Rectal smooth muscle tissue (tissue), 1 donor: ENCODE measurements around the gene PRTFDC1.

Experiments used
- H3K27ac ChIP-seq: one replicate; pipeline ENCODE4 v1.7.0; 2013; ENCODE audit warnings: low read depth, low read length, inconsistent platforms
- H3K27me3 ChIP-seq: one replicate; pipeline ENCODE4 v1.7.0; 2013; ENCODE audit warnings: low read length; ENCODE audit not compliant: control insufficient read depth, insufficient read depth
- H3K36me3 ChIP-seq: one replicate; pipeline ENCODE4 v1.7.0; 2013; ENCODE audit warnings: low read length; ENCODE audit not compliant: control insufficient read depth, insufficient read depth
- H3K4me1 ChIP-seq: one replicate; pipeline ENCODE4 v1.7.0; 2013; ENCODE audit warnings: low read length; ENCODE audit not compliant: control insufficient read depth, insufficient read depth
- H3K4me3 ChIP-seq: one replicate; pipeline ENCODE4 v1.7.0; 2013; ENCODE audit warnings: low read length
- H3K9ac ChIP-seq: one replicate; pipeline ENCODE4 v1.7.0; 2013; ENCODE audit warnings: low read length

Gene PRTFDC1, protein sequence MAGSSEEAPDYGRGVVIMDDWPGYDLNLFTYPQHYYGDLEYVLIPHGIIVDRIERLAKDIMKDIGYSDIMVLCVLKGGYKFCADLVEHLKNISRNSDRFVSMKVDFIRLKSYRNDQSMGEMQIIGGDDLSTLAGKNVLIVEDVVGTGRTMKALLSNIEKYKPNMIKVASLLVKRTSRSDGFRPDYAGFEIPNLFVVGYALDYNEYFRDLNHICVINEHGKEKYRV

DNA sequence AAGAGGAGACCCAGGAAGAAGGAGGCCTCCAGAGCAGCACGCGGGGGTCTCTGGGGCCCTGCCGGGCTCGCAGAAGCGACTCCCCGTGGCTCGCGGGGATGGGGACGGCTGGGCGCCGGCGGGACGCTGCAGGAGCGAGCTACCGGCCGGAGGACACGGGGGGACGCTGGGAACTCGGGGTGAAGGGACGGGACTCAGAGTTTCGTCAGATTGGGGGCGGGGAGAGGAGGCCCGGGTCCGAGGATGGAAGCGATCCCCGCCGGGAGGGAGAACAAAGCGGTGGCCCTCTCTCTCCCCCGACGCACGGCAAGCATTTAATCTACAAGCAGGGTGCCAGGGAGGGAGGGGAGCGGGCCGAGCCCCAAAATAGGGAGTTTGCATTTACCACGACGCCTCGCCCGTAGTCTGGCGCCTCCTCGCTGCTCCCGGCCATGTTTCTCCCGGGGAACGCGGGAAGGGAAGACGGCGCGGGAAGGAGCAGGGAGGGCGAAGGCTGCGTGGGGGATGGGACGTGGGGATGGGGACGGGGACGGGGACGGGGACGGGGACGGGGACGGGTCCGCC is at the start of gene PRTFDC1:
TSS of gene PRTFDC1 (minus strand) at position 464 of the 564 bp plus-strand sequence. CDS start at position 433, 31 bp downstream.
- H3K9ac ChIP-seq = peak within 1 kb of the TSS; percentile 32
- H3K27me3 ChIP-seq = no peaks in the 10 kb centered on the region
- H3K4me1 ChIP-seq = peaks cover 6% of the 10 kb centered on the region
- H3K27ac ChIP-seq = peak within 1 kb of the TSS; percentile 78
- H3K4me3 ChIP-seq = peak within 1 kb of the TSS; percentile 77
- H3K36me3 ChIP-seq = no peaks in the 10 kb centered on the region

DNA sequence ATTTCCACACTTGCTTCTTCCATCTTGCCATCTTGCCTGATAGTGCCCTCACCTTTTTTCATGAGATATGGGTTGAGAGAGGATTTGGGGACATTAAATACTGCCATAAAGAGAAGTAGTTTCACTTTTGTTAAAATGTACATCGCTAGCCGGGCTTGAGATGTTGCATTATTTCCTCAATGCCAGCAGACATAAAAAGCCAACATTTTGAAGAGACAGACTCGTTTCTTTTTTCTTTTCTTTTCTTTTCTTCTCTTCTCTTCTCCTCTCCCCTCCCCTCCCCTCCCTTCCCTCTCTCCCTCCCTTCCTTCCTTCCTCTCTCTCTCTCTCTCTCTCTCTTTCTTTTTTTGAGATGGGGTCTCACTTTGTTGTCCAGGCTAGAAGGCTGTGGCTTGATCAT is 45.6 kb upstream of the PRTFDC1 start:
- Histone ChIP-seq H3K27ac (no peak overlapping the region), H3K4me3 (no peak overlapping the region), H3K9ac (no peak overlapping the region), H3K4me1 (no peaks in the 10 kb centered on the region), H3K36me3 (no peaks in the 10 kb centered on the region), H3K27me3 (no peaks in the 10 kb centered on the region)

DNA sequence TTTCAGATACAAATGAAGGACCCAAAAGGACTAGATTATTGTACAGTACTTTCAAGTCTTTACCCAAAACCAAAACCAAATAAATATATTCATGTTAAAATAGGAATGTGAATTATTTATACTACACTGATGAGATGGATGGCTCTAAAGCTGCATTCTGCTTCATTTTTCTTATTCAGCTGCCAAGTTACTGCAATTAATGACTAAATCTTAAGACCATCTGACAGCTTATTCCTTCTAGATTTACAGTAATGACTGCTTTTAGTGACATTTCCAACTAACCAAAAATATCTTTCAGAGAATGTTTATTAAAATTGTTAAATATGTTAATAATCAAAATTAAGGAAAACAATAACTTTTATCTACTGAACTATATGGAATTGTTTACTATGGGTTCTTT is 42.7 kb upstream of the PRTFDC1 start:
- no peaks in the 10 kb centered on the region for H3K27me3 ChIP-seq
- H3K4me3 ChIP-seq = no peak overlapping the region
- H3K4me1 ChIP-seq = no peaks in the 10 kb centered on the region
- no peak overlapping the region for H3K27ac ChIP-seq
- no peak overlapping the region for H3K9ac ChIP-seq
- H3K36me3 ChIP-seq = no peaks in the 10 kb centered on the region

DNA sequence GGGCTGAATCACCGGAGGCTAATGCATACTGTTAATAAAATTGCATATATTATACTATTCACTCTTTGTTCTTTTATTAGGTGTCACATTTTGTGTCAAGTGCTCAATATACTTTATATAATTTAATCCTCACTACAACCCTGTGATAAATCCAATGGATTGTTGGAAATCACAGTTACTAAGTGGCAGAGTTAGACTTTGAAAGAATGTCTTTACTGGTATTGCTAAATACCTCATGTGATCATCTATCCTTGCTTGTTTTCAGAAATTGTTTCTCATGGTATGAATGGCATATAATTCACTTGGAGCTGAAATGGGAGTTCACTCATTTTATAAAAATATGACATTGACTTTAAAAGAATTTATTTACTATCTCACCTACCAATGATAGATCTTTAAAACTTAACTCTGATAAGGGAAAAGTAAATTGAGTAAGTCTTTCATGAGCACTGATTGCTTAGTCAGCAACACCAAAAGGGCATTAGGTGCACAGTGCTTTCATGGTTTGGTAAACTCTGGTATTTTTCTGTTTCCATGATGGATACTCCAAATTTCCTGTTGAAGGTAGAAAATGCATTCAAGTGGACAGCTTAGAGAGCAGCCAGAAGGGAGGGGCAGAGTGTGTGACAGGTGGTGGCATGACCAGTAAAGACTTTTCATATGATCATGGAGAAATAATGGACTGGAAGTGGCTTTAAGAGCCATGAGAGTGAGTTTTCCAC is 41.0 kb upstream of the PRTFDC1 start:
- Histone ChIP-seq H3K27ac (no peak overlapping the region), H3K36me3 (no peaks in the 10 kb centered on the region), H3K27me3 (peaks cover 2% of the 10 kb centered on the region), H3K9ac (no peak overlapping the region), H3K4me1 (peaks cover 2% of the 10 kb centered on the region), H3K4me3 (no peak overlapping the region)

DNA sequence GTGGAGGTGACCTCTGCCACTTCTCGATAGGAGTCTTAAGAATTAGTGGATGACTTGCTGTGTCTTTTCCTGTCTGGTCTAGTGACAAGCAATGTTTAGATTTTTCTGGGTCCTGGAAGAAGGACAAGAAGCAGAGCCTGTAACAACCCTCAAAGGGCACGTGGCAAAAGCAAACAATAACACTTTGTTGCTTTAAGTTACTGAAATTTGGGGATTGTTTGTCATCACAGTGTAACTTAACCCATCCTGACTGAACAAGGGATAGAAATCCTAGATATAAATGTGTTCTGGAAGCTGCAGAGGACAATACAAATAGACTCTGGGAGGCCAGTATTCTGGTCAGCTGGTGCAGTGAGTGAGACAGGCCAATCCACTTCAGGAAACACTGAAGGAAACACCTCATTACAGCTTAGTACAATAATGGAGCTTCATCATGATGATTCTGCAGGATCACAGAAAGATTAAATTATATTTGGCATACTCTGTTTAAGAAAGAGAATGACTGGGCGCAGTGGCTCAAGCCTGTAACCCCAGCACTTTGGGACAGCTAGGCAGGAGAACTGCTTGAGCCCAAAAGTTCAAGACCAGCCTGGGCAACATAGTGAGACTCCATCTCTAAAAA is 40.2 kb upstream of the PRTFDC1 start:
- no peaks in the 10 kb centered on the region for H3K36me3 ChIP-seq
- no peak overlapping the region for H3K27ac ChIP-seq
- peaks cover 2% of the 10 kb centered on the region for H3K27me3 ChIP-seq
- peaks cover 2% of the 10 kb centered on the region for H3K4me1 ChIP-seq
- H3K9ac ChIP-seq = no peak overlapping the region
- H3K4me3 ChIP-seq = no peak overlapping the region

DNA sequence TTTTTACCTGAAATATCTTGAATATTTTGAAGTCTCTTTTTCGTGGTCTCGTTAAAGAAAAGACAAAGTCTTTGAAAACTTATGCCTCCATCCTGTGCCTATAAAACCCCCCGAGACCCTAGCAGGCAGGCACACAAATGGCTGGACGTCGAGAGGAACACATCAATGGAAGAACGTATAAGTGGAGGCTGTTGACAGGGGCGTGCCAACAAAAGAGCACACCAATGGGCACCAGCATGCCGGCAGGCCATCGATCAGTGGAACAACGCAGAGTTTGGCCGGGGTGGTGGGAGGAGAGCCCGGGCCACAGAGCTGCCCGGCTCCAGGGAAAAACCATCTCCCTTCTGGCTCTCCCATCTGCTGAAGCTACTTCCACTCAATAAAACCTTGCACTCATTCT is 38.9 kb upstream of the PRTFDC1 start:
- no peak overlapping the region for H3K9ac ChIP-seq
- H3K27me3 ChIP-seq = peaks cover 2% of the 10 kb centered on the region
- H3K27ac ChIP-seq = no peak overlapping the region
- no peak overlapping the region for H3K4me3 ChIP-seq
- H3K36me3 ChIP-seq = no peaks in the 10 kb centered on the region
- H3K4me1 ChIP-seq = peaks cover 2% of the 10 kb centered on the region

DNA sequence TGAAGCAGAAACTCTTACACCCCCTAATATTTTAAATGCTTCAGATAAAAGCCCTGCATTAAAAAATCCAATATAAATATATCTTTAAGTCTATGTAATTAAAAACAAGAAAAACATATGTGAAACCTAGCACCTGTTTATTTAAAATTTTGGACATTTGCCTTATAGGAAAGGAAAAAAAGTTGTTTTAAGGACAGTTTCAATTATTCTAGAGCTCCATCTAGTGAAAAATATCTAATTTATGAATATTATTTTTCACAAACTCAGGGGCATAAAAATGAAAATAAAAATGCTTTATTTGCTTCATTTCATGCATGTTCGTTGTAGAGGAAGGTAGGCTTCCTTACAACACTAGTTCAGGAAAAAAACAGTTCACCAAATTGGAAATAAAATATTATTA is 37.5 kb upstream of the PRTFDC1 start:
- no peak overlapping the region for H3K4me3 ChIP-seq
- H3K4me1 ChIP-seq = peaks cover 2% of the 10 kb centered on the region
- H3K36me3 ChIP-seq = no peaks in the 10 kb centered on the region
- no peak overlapping the region for H3K27ac ChIP-seq
- peaks cover 2% of the 10 kb centered on the region for H3K27me3 ChIP-seq
- no peak overlapping the region for H3K9ac ChIP-seq

DNA sequence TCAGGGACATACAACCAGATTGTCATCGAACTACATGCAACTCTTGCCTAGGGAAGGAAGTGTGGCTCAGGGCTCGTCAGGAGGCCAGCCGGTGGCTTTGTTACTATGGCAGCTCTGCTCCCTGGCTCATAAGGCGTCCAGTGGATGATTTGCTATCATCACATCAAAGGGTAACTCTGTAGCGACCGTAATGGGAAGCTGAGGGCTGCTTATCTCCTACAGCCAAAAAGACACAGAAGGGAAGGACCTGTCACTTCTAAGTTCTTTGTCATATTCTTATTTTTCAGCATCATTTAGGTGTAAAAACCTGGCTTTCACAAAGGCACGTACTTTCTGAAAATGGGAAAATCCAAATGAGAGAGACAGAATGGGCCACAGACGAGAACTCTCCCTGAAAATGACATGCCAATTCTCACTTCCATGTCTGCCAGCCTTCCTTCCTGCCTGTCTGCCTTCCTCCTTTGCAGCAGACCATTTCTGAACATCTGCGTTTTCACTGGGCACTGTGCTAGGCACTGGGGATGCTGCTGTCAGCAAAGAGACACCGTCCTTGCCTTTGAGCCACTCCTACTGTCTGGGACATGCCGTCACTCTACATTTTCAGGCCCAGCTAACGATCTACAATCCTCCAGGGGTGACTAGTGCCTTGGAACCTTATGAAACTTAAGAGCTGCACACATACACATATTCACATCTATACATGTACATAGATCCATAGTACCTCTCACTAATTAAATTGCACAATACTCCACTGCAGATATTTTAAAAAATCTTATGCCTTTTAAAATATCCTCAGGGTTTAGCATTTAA is 36.6 kb upstream of the PRTFDC1 start:
- Histone ChIP-seq H3K27me3 (peaks cover 2% of the 10 kb centered on the region), H3K4me3 (no peak overlapping the region), H3K9ac (no peak overlapping the region), H3K4me1 (peaks cover 2% of the 10 kb centered on the region), H3K27ac (no peak overlapping the region), H3K36me3 (no peaks in the 10 kb centered on the region)

DNA sequence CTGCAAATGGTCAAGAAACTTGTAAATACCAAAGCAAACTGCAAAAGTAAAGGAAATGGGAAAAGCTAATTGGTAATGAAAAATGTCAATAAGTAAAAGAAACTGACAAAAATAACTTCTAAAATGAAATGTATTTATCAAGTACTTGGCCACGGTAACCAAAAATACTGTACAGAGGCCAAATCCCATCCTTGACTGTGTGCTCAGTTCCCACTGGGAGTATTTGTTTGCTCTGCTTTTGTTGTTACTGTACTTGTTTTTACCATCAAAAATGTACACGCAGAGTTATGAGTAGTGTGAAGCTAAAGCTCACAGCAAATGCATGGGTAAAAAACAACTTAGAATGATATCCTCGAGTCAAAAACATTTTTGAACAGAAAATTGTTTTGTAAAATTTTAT is 32.5 kb upstream of the PRTFDC1 start:
- H3K9ac ChIP-seq = no peak overlapping the region
- no peak overlapping the region for H3K27ac ChIP-seq
- H3K4me1 ChIP-seq = peaks cover 2% of the 10 kb centered on the region
- peaks cover 2% of the 10 kb centered on the region for H3K27me3 ChIP-seq
- no peak overlapping the region for H3K4me3 ChIP-seq
- no peaks in the 10 kb centered on the region for H3K36me3 ChIP-seq

DNA sequence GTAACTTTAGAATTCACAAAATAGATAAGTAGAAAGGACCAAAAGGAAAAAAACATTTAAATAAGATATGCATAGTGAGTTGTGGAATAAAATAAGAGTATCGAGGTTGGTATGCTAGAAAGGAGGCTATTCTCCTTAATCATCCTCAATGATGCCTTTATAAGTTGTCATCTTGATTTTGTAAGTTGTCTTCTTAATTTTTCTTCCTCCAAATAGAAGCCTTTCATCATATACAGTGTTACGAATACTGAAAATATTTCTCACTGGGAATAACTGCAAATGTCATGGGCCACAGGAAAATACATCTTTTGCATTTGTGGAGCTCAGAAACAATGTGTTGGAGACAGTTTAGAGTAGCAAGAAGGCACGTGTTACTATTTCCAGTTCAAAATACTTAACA is 31.5 kb upstream of the PRTFDC1 start:
- H3K27me3 ChIP-seq = no peaks in the 10 kb centered on the region
- no peaks in the 10 kb centered on the region for H3K36me3 ChIP-seq
- peaks cover 1% of the 10 kb centered on the region for H3K4me1 ChIP-seq
- H3K4me3 ChIP-seq = no peak overlapping the region
- H3K27ac ChIP-seq = no peak overlapping the region
- H3K9ac ChIP-seq = no peak overlapping the region

DNA sequence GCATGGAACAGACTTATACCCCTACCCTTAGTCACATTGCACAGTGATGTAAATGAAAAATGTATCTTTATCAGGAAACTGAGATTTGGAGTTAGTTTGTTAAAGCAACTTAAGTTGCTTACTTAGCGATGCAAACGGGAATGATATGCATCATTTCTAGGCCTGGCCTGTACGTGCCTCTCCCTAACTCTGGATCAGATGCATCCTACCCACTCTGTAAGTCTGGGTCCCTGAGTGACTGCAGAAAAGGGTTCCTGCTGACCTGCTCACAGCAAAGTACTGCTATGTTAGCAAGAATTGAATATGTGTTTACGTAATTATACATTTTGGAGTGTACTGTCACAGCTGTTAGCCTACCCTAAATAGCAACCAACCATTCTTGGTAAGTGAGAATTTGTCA is 30.7 kb upstream of the PRTFDC1 start:
- no peak overlapping the region for H3K9ac ChIP-seq
- H3K4me3 ChIP-seq = no peak overlapping the region
- H3K4me1 ChIP-seq = no peaks in the 10 kb centered on the region
- no peaks in the 10 kb centered on the region for H3K27me3 ChIP-seq
- H3K36me3 ChIP-seq = no peaks in the 10 kb centered on the region
- H3K27ac ChIP-seq = no peak overlapping the region
